Liver (tissue), 9 donors: Measurements from ENCODE around the gene KLHL24. TPM values are rescaled to one million over a fixed set of nuclear protein-coding genes. Genes with fewer than 3 reads are reported as not detected.

Experiments used
- DNase-seq: peaks from one replicate; pipeline ENCODE4 v3.0.0-alpha.2; 2017; ENCODE audit warnings: low spot score
- H3K27ac ChIP-seq, 2 donors: one replicate each; pipeline ENCODE4 v1.7.0; 2013; ENCODE audit warnings: inconsistent platforms in 2 of 2, low read length in 2 of 2, control low read depth in 1 of 2, low read depth in 1 of 2, mild to moderate bottlenecking in 1 of 2
- H3K27me3 ChIP-seq, 4 donors: one replicate each; pipeline versions ENCODE4 v1.6.1 to v1.7.0; 2013; ENCODE audit warnings: low read length in 3 of 4, inconsistent platforms in 1 of 4, mild to moderate bottlenecking in 1 of 4, moderate library complexity in 1 of 4; ENCODE audit not compliant: control insufficient read depth in 4 of 4, insufficient read depth in 4 of 4
- H3K36me3 ChIP-seq, 4 donors: one replicate each; pipeline versions ENCODE4 v1.6.1 to v1.7.0; 2013; ENCODE audit warnings: low read length in 3 of 4, mild to moderate bottlenecking in 3 of 4, low read depth in 1 of 4, moderate library complexity in 1 of 4; ENCODE audit not compliant: control insufficient read depth in 4 of 4, insufficient read depth in 3 of 4
- H3K4me1 ChIP-seq, 4 donors: one replicate each; pipeline versions ENCODE4 v1.6.1 to v1.7.0; 2013; ENCODE audit warnings: low read length in 3 of 4, mild to moderate bottlenecking in 3 of 4, moderate library complexity in 1 of 4; ENCODE audit not compliant: control insufficient read depth in 4 of 4, insufficient read depth in 4 of 4
- H3K4me3 ChIP-seq, 3 donors: one replicate each; pipeline versions ENCODE4 v1.6.1 to v1.7.0; 2013; ENCODE audit warnings: low read length in 3 of 3, control low read depth in 1 of 3, low read depth in 1 of 3, mild to moderate bottlenecking in 1 of 3
- H3K9ac ChIP-seq, 2 donors: one replicate each; pipeline ENCODE4 v1.7.0; 2013; ENCODE audit warnings: low read length in 2 of 2, mild to moderate bottlenecking in 2 of 2, moderate library complexity in 2 of 2, control low read depth in 1 of 2, low read depth in 1 of 2
- H3K9me3 ChIP-seq, 4 donors: one replicate each; pipeline versions ENCODE4 v1.6.1 to v1.7.0; 2013; ENCODE audit warnings: low read length in 3 of 4; ENCODE audit not compliant: control insufficient read depth in 4 of 4
- CTCF ChIP-seq: fragments of 150-350 bp; IDR thresholded peaks from 2 replicates; pipeline ENCODE4 v1.5.1; 2017; ENCODE audit warnings: improper control_type of control experiment, low read depth, low read length; ENCODE audit not compliant: missing input control
- EGR1 ChIP-seq, 2 donors: IDR thresholded peaks; 2 replicates each; pipeline ENCODE4 v1.6.1; 2016 to 2018; ENCODE audit warnings: antibody characterized with exemption in 2 of 2, low read depth in 2 of 2
- FOXA1 ChIP-seq: IDR thresholded peaks from 2 replicates; pipeline ENCODE4 v1.6.1; 2016; ENCODE audit warnings: antibody characterized with exemption
- FOXA2 ChIP-seq: IDR thresholded peaks from 2 replicates; pipeline ENCODE4 v1.6.1; 2016; ENCODE audit warnings: antibody characterized with exemption
- HNF4A ChIP-seq, 2 donors: conservative IDR thresholded peaks; 2 replicates each; pipeline ENCODE4 v1.6.1; 2016; ENCODE audit warnings: antibody characterized with exemption in 2 of 2, mild to moderate bottlenecking in 2 of 2
- HNF4G ChIP-seq: IDR thresholded peaks from 2 replicates; pipeline ENCODE4 v1.6.1; 2016; ENCODE audit warnings: antibody characterized with exemption
- JUND ChIP-seq, 2 donors: IDR thresholded peaks; 2 replicates each; pipeline ENCODE4 v1.6.1; 2016; ENCODE audit warnings: antibody characterized with exemption in 2 of 2
- MAX ChIP-seq: IDR thresholded peaks from 2 replicates; pipeline ENCODE4 v1.6.1; 2016; ENCODE audit warnings: antibody characterized with exemption
- NR2F2 ChIP-seq: IDR thresholded peaks from 2 replicates; pipeline ENCODE4 v1.6.1; 2016; ENCODE audit warnings: antibody characterized with exemption
- RAD21 ChIP-seq, 2 donors: IDR thresholded peaks; 2 replicates each; pipeline ENCODE4 v1.6.1; 2016; ENCODE audit warnings: antibody characterized with exemption in 2 of 2, mild to moderate bottlenecking in 2 of 2
- REST ChIP-seq: IDR thresholded peaks from 2 replicates; pipeline ENCODE4 v1.6.1; 2016; ENCODE audit warnings: antibody characterized with exemption, mild to moderate bottlenecking
- RXRA ChIP-seq, 2 donors: IDR thresholded peaks; 2 replicates each; pipeline ENCODE4 v1.6.1; 2017 to 2018; ENCODE audit warnings: antibody characterized with exemption in 2 of 2, mild to moderate bottlenecking in 1 of 2
- SP1 ChIP-seq: IDR thresholded peaks from 2 replicates; pipeline ENCODE4 v1.6.1; 2018; ENCODE audit warnings: antibody characterized with exemption, mild to moderate bottlenecking
- TAF1 ChIP-seq: conservative IDR thresholded peaks from 2 replicates; pipeline ENCODE4 v1.6.1; 2016; ENCODE audit warnings: antibody characterized with exemption, mild to moderate bottlenecking
- YY1 ChIP-seq: IDR thresholded peaks from 2 replicates; pipeline ENCODE4 v1.6.1; 2016; ENCODE audit warnings: antibody characterized with exemption, mild to moderate bottlenecking
- ZBTB33 ChIP-seq: IDR thresholded peaks from 2 replicates; pipeline ENCODE4 v1.6.1; 2016; ENCODE audit warnings: antibody characterized with exemption
- WGBS: extraction: QIAGEN DNeasy Blood & Tissue Kit; methylation state at CpG from one replicate; pipeline ENCODE4 v1.1.7; 2013; 5-methylcytosine and 5-hydroxymethylcytosine counted together
- polyA plus RNA-seq, 2 donors: library from polyadenylated mRNA; stranded (reverse) in 1 of 2; unstranded in 1 of 2; fragments of 200-250 nt in 1 of 2; fragments of >200 nt in 1 of 2; fragmentation: Nextera tagmentation in 1 of 2; extraction: Ambion mirVana in 1 of 2; gene quantifications; one replicate each; pipeline versions ENCODE4 v1.2.1 to v1.2.3, GENCODE V29; 2013 to 2015
- total RNA-seq, 2 donors: library from RNA; depleted of rRNA; stranded (reverse); fragments of >200 nt; gene quantifications; one replicate each; pipeline ENCODE4 v1.2.3, GENCODE V29; 2014
- donor health status: healthy.
- donor health status: healthy.
- donor health status: healthy.
- donor health status: healthy.
- donor health status: healthy.

KLHL24 gene
- total and polyA plus RNA-seq, 4 donors, result 6.4 to 81.8 (median 18.4) TPM

GRCh38 chr3:183629546-183630301, 5.7 kb upstream of the KLHL24 start:
- WGBS, result 97% methylated on average over 3 of the region's 3 CpGs
- Histone ChIP-seq H3K9me3 (no peaks in the 10 kb centered on the region), H3K27ac (no peak overlapping the region), H3K36me3 (no peaks in the 10 kb centered on the region), H3K4me3 (no peak overlapping the region), H3K4me1 (peaks cover 0 to 5% (median 2%) of the 10 kb centered on the region in 4 donors), H3K9ac (no peak overlapping the region), H3K27me3 (no peaks in the 10 kb centered on the region)
- TF ChIP-seq CTCF (no peak), RAD21 (IDR thresholded peaks at IDR 0.05) (no peak), HNF4A (conservative IDR thresholded peaks at IDR 0.05) (no peak), JUND (IDR thresholded peaks at IDR 0.05) (no peak), TAF1 (no peak), YY1 (no peak), MAX (no peak), FOXA2 (no peak), RXRA (IDR thresholded peaks at IDR 0.05) (no peak), SP1 (no peak), HNF4G (no peak), EGR1 (IDR thresholded peaks at IDR 0.05; ENCODE audit: low read depth in 2 of 2) (no peak), REST (no peak), FOXA1 (no peak)
- no peak for DNase-seq

GRCh38 chr3:183631715-183632114, 3.7 kb upstream of the KLHL24 start:
- Histone ChIP-seq H3K9me3 (no peaks in the 10 kb centered on the region), H3K9ac (no peak overlapping the region), H3K4me1 (peaks cover 0 to 8% (median 3%) of the 10 kb centered on the region in 4 donors), H3K27me3 (no peaks in the 10 kb centered on the region), H3K36me3 (no peaks in the 10 kb centered on the region), H3K27ac (no peak overlapping the region), H3K4me3 (no peak overlapping the region)
- DNase-seq, result no peak
- TF ChIP-seq MAX (no peak), ZBTB33 (no peak), FOXA1 (no peak), TAF1 (no peak), REST (no peak), NR2F2 (no peak), HNF4G (no peak), EGR1 (IDR thresholded peaks at IDR 0.05; ENCODE audit: low read depth in 2 of 2) (no peak), CTCF (no peak)
